ENCODE results near the gene NOL4. TPM values are rescaled to one million over a fixed set of nuclear protein-coding genes. Genes with fewer than 3 reads are reported as not detected.

NOL4 gene
- total RNA-seq, 1 experiment from 2014 or later, result 0.74 TPM

- H3K79me2 ChIP-seq (ENCODE audit: insufficient read depth, low read length), result no peaks in the 10 kb centered on the region
- no peak overlapping the region for H2AFZ ChIP-seq (ENCODE audit: low read length)
- H2BK120ac ChIP-seq (ENCODE audit: low read depth, low read length, poor library complexity, severe bottlenecking), result no peak overlapping the region
- DNase-seq, result no peak
- H3K4me2 ChIP-seq (ENCODE audit: insufficient read depth, insufficient read length, low read length), result no peak overlapping the region
- no peaks in the 10 kb centered on the region for H3K9me3 ChIP-seq (ENCODE audit: control insufficient read depth, low read depth, low read length)
- no peak overlapping the region for H3K23ac ChIP-seq (ENCODE audit: insufficient read length, low read depth, low read length)
- no peak overlapping the region for H3K56ac ChIP-seq (ENCODE audit: insufficient read length, low read depth, low read length)
- Mint-ChIP-seq H3K27me3 (ENCODE audit: low read depth) (no peaks in the 10 kb centered on the region; the same call in 1 of the 2 replicates), H3K9me3 (0 out of 5 replicates have a peak, but pooled peaks cover 0 to 2% of the 10 kb centered on the region in 2 experiments), H3K4me1 (no peaks in the 10 kb centered on the region), H3K36me3 (ENCODE audit: insufficient read depth in 1 of 3, low read depth in 3 of 3) (no peaks in the 10 kb centered on the region), H3K4me3 (no peak overlapping the region), H3K27ac (no peak overlapping the region)
- no peaks in the 10 kb centered on the region for H3K79me1 ChIP-seq (ENCODE audit: insufficient read depth, low read depth, low read length, poor library complexity, severe bottlenecking)
- TF ChIP-seq CTCF (conservative IDR thresholded peaks at IDR 0.05), result no peak
- H2BK20ac ChIP-seq (ENCODE audit: low read depth, low read length, poor library complexity, severe bottlenecking), result no peak overlapping the region
- no peaks in the 10 kb centered on the region for H4K20me1 ChIP-seq (ENCODE audit: control insufficient read depth, insufficient read depth, insufficient read length)
- H3K14ac ChIP-seq (ENCODE audit: insufficient read depth, low read length), result no peak overlapping the region
- no peak overlapping the region for H3K9ac ChIP-seq (ENCODE audit: extremely low read depth, insufficient read length, low read length)
- no peak overlapping the region for H4K5ac ChIP-seq (ENCODE audit: insufficient read length, low read depth, low read length)
- WGBS (ENCODE audit: extremely low coverage, insufficient read length, low lambda C conversion rate), result no CpG with 5 or more reads among the region's 3 CpGs
- H2BK15ac ChIP-seq (ENCODE audit: low read depth, low read length), result no peak overlapping the region
- no peak overlapping the region for H2BK12ac ChIP-seq (ENCODE audit: insufficient read length, low read depth, low read length)
- no peaks in the 10 kb centered on the region for H3K4me1 ChIP-seq (ENCODE audit: insufficient read depth, low read length)
- no peak overlapping the region for H2AK5ac ChIP-seq (ENCODE audit: insufficient read length, low read length)
- H3T11ph ChIP-seq (ENCODE audit: low read length), result no peak overlapping the region
- no peaks in the 10 kb centered on the region for H3K27me3 ChIP-seq (ENCODE audit: insufficient read depth, low read length)
- no peak overlapping the region for H3K27ac ChIP-seq (ENCODE audit: insufficient read length, low read depth, low read length)
- H3K4ac ChIP-seq (ENCODE audit: low read depth, low read length), result no peak overlapping the region
- H3K23me2 ChIP-seq (ENCODE audit: insufficient read length, low read depth, low read length, poor library complexity, severe bottlenecking), result no peaks in the 10 kb centered on the region
- H2BK5ac ChIP-seq (ENCODE audit: insufficient read length, low read length), result no peak overlapping the region
- H3K18ac ChIP-seq (ENCODE audit: insufficient read length, low read depth, low read length), result no peak overlapping the region
- H4K91ac ChIP-seq (ENCODE audit: insufficient read length, low read depth, low read length), result no peak overlapping the region
- no peak overlapping the region for H4K8ac ChIP-seq (replicated peaks; ENCODE audit: insufficient read length, low read depth, low read length)
These were observed 34.9 kb downstream of the NOL4 start for GRCh38 chr18:34189656-34190435.
